ENCODE data around the gene HAVCR1.

DNA sequence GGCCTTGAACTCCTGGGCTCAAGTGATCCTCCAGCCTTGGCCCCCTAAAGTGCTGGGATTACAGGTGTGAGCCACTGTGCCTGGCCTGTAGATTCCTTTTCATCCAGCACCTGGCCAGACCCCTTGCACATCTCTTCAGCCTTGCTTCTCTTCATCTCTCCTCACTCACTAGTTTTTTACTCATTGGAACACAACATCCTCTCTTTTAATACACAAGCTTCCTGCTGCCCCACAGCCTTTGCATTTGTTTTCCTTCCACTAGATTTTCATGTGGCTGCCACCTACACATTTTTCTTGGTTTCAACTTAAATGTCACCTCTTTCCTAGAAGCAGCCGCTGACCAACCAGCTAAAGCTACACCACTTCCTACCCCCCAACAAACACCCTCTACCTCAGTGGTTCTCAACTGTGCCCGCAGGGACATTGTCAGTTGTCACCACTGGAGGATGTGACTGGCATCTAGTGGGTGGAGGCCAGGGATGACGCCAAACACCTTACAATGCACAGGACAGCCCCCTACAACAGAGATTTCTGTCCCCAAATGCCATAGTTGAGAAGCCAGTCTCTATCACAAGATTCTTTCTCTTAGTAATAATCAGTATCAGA is 33.7 kb downstream of the HAVCR1 start:
- TF ChIP-seq, protein P1, sequence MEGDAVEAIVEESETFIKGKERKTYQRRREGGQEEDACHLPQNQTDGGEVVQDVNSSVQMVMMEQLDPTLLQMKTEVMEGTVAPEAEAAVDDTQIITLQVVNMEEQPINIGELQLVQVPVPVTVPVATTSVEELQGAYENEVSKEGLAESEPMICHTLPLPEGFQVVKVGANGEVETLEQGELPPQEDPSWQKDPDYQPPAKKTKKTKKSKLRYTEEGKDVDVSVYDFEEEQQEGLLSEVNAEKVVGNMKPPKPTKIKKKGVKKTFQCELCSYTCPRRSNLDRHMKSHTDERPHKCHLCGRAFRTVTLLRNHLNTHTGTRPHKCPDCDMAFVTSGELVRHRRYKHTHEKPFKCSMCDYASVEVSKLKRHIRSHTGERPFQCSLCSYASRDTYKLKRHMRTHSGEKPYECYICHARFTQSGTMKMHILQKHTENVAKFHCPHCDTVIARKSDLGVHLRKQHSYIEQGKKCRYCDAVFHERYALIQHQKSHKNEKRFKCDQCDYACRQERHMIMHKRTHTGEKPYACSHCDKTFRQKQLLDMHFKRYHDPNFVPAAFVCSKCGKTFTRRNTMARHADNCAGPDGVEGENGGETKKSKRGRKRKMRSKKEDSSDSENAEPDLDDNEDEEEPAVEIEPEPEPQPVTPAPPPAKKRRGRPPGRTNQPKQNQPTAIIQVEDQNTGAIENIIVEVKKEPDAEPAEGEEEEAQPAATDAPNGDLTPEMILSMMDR (conservative IDR thresholded peaks at IDR 0.05) = no peak
- TF ChIP-seq EZH2 (IDR thresholded peaks at IDR 0.05; ENCODE audit: low read depth) = no peak

Measured in PC-9 (cell line).